Stimulated activated naive B cell treated with anti-CD40 and anti-IgM and Interleukin-4, amounts not matched to agents 10 μg/mL and 1 μg/mL and 100 μg/mL, for 72 hours (primary cell): ENCODE data around the gene B4GALNT4.
"Not testable (repeated sequence)": the region's sequence is repeated elsewhere in the genome, so short reads cannot be mapped to it uniquely, and the experiment has no call there.

Source experiments
- ATAC-seq, 2 donors: fragments of 150-1000 bp; cut with Tn5 transposase; replicated peaks; 2 replicates each; pipeline ENCODE4 v1.10.0; 2021; ENCODE audit warnings: moderate library complexity in 1 of 2
- DNase-seq: peaks from one replicate; pipeline ENCODE4 v3.0.0; 2021
- H3K27ac Mint-ChIP-seq: one replicate; pipeline ENCODE4 v1.8.0; 2022; ENCODE audit warnings: mild to moderate bottlenecking, mixed read lengths
- H3K27me3 Mint-ChIP-seq, 2 donors: one replicate each; pipeline ENCODE4 v1.8.0; 2022; ENCODE audit warnings: mixed read lengths in 2 of 2
- H3K36me3 Mint-ChIP-seq, 2 donors: one replicate each; pipeline ENCODE4 v1.8.0; 2022; ENCODE audit warnings: mixed read lengths in 2 of 2, mild to moderate bottlenecking in 1 of 2
- H3K4me1 Mint-ChIP-seq, 2 donors: one replicate each; pipeline ENCODE4 v1.8.0; 2022; ENCODE audit warnings: mixed read lengths in 2 of 2, mild to moderate bottlenecking in 1 of 2
- H3K4me3 Mint-ChIP-seq, 2 donors: one replicate each; pipeline ENCODE4 v1.8.0; 2022; ENCODE audit warnings: mild to moderate bottlenecking in 2 of 2, mixed read lengths in 2 of 2, moderate library complexity in 1 of 2
- H3K9me3 Mint-ChIP-seq, 2 donors: one replicate each; pipeline ENCODE4 v1.8.0; 2022; ENCODE audit warnings: mixed read lengths in 2 of 2, mild to moderate bottlenecking in 1 of 2

The B4GALNT4 gene

DNA sequence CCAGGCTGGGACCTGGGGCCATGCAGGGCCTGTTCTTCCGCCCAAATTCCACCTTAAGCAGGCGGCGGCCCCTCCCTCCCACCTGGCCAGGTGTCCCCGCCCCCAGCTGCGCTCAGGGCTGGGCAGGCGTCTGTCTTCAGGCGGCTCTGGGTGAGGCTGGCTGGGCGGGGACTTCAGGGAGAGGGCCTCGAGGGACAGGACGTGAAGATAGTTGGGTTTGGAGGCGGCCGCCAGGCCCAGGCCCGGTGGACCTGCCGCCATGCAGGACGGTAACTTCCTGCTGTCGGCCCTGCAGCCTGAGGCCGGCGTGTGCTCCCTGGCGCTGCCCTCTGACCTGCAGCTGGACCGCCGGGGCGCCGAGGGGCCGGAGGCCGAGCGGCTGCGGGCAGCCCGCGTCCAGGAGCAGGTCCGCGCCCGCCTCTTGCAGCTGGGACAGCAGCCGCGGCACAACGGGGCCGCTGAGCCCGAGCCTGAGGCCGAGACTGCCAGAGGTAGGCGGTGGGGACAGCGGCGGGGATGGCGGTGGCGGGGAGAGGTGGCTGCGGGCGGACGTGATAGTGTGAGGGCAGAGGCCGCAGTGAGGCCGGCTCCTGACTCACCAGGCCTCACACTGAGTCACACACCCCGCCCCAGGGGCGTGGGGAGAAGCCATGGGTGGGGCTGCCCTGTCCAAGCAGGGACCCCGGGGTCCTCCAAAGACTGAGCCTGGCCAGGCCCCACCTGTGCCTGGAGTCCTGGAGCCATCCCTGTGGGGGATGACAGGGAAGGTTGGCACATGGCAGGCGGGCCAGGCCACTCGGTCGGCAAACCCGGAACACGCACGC, 24.9 kb downstream of the B4GALNT4 start, which contains the start of gene PKP3:
TSS of gene PKP3 (plus strand) at position 176 of the 824 bp plus-strand sequence. CDS start at position 260, 84 bp downstream.
- Mint-ChIP-seq H3K4me1 (peaks cover 0 to 11% of the 10 kb centered on the region in 2 donors), H3K27me3 (peaks cover 4 to 5% of the 10 kb centered on the region in 2 donors), H3K9me3 (no peaks in the 10 kb centered on the region), H3K4me3 (no peak within 1 kb of the TSS), H3K36me3 (no peaks in the 10 kb centered on the region), H3K27ac (no peak within 1 kb of the TSS)
- DNase-seq (no peak), ATAC-seq (no peak)

DNA sequence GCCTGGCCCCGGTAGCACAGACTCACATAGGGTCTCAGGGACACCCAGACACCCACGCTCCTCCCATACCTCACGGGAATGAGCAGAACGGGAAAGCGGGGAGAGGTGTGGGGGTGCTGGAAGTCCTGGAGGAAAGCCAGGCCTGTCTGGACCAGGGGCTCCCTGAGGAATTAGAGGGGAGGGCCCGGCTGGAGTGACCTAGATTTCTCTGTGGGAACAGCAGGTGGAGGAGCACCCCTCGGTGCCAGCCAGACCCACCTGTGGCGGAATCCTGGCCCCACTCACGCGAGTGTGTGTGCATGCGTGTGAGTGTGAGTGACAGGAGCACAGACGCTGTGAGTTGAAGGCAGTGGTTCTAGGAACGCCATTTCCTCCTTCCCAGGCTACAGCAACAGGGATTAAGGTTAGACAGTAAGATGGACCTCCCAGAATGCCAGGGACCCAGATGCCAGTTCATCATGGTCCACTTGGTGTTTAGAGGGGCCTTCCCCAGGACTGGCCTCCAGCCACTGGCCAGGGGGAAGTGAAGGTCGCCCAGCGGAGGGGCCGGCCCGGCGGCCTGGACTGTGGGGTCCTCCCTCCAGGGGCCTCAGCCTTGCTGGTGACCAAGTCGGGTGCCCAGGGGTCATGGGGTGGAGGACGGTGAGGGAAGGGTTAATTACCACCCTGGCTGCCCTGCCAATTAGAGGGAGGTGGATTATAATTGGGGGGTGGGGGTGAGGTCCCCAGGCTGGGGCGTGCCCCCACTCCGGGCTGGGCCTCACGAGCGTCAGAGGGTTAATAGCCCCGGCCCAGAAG, 25.8 kb downstream of the B4GALNT4 start:
- no peaks in the 10 kb centered on the region for H3K9me3 Mint-ChIP-seq
- ATAC-seq (no peak), DNase-seq (no peak)
- no peaks in the 10 kb centered on the region for H3K36me3 Mint-ChIP-seq
- H3K4me3 Mint-ChIP-seq: no peak overlapping the region
- peaks cover 5 to 14% of the 10 kb centered on the region in 2 donors for H3K4me1 Mint-ChIP-seq
- no peak overlapping the region for H3K27ac Mint-ChIP-seq
- peaks cover 10 to 11% of the 10 kb centered on the region in 2 donors for H3K27me3 Mint-ChIP-seq

DNA sequence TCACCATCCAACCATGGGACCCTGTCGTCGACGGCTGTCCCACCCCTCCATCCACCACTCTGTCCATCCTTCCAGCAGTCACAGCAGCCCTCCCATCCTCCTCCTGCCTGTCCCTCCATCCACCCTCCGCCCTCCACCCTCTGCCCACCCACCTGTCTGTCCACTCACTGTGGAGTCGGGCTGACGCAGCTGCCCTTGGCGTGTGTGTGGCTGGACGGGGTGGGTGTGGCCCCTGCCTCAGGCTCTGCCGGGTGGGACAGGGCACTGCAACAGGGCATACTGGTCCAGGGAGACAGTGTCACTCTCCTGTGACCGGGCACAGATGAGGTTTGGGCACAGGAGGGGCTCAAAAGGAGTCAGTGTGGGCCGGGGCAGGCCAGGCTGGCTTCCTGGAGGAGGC, 26.6 kb downstream of the B4GALNT4 start:
- Mint-ChIP-seq H3K36me3 (no peaks in the 10 kb centered on the region), H3K4me3 (no peak overlapping the region), H3K27me3 (peaks cover 10 to 11% of the 10 kb centered on the region in 2 donors), H3K27ac (no peak overlapping the region), H3K9me3 (no peaks in the 10 kb centered on the region), H3K4me1 (peaks cover 5 to 14% of the 10 kb centered on the region in 2 donors)
- no peak for ATAC-seq
- no peak for DNase-seq

DNA sequence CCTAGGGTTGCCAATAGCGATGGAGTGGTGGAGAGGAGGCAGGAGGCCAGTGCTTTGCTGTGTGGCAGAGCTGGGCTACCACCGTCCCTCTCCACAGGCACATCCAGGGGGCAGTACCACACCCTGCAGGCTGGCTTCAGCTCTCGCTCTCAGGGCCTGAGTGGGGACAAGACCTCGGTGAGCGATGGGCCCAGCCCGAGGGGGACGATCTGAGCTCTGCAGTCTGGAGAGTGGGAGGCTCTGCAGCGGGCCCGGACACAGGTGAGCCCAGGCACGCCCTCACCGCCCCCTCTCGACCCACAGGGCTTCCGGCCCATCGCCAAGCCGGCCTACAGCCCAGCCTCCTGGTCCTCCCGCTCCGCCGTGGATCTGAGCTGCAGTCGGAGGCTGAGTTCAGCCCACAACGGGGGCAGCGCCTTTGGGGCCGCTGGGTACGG, 27.2 kb downstream of the B4GALNT4 start:
- Mint-ChIP-seq H3K27ac (no peak overlapping the region), H3K4me3 (peak overlapping the region; percentile 67 to 72), H3K4me1 (peaks cover 5 to 14% of the 10 kb centered on the region in 2 donors), H3K36me3 (no peaks in the 10 kb centered on the region), H3K9me3 (no peaks in the 10 kb centered on the region), H3K27me3 (peaks cover 10 to 11% of the 10 kb centered on the region in 2 donors)
- ATAC-seq (peak; percentile 48 to 56), DNase-seq (no peak)

DNA sequence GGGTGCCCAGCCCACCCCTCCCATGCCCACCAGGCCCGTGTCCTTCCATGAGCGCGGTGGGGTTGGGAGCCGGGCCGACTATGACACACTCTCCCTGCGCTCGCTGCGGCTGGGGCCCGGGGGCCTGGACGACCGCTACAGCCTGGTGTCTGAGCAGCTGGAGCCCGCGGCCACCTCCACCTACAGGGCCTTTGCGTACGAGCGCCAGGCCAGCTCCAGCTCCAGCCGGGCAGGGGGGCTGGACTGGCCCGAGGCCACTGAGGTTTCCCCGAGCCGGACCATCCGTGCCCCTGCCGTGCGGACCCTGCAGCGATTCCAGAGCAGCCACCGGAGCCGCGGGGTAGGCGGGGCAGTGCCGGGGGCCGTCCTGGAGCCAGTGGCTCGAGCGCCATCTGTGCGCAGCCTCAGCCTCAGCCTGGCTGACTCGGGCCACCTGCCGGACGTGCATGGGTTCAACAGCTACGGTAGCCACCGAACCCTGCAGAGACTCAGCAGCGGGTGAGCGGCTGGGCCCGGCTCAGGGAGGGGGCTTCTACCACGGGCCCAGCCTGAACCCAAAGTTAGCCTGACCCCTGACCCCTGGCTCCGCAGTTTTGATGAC, 27.7 kb downstream of the B4GALNT4 start:
- peak overlapping the region; percentile 67 to 72 for H3K4me3 Mint-ChIP-seq
- ATAC-seq (peak; percentile 89 to 95), DNase-seq (peak; percentile 64)
- peaks cover 10 to 11% of the 10 kb centered on the region in 2 donors for H3K27me3 Mint-ChIP-seq
- peaks cover 5 to 14% of the 10 kb centered on the region in 2 donors for H3K4me1 Mint-ChIP-seq
- H3K9me3 Mint-ChIP-seq: no peaks in the 10 kb centered on the region
- H3K27ac Mint-ChIP-seq: no peak overlapping the region
- H3K36me3 Mint-ChIP-seq: no peaks in the 10 kb centered on the region

DNA sequence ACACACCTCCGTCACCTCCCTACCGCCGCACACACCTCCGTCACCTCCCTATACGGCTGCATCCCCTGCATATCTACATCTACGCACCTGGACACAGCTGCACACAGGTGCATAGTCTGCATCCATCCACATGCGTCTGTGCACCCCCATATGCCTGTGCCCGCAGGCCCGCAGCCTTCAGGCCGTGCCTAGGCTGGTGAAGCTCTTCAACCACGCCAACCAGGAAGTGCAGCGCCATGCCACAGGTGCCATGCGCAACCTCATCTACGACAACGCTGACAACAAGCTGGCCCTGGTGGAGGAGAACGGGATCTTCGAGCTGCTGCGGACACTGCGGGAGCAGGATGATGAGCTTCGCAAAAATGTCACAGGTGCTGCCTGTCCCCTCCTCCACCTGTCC, 29.5 kb downstream of the B4GALNT4 start:
- ATAC-seq (no peak), DNase-seq (no peak)
- no peaks in the 10 kb centered on the region for H3K9me3 Mint-ChIP-seq
- H3K36me3 Mint-ChIP-seq: no peaks in the 10 kb centered on the region
- no peak overlapping the region for H3K4me3 Mint-ChIP-seq
- H3K4me1 Mint-ChIP-seq: peaks cover 5 to 14% of the 10 kb centered on the region in 2 donors
- peak overlapping the region; percentile 87 for H3K27ac Mint-ChIP-seq
- H3K27me3 Mint-ChIP-seq: peaks cover 11 to 14% of the 10 kb centered on the region in 2 donors

DNA sequence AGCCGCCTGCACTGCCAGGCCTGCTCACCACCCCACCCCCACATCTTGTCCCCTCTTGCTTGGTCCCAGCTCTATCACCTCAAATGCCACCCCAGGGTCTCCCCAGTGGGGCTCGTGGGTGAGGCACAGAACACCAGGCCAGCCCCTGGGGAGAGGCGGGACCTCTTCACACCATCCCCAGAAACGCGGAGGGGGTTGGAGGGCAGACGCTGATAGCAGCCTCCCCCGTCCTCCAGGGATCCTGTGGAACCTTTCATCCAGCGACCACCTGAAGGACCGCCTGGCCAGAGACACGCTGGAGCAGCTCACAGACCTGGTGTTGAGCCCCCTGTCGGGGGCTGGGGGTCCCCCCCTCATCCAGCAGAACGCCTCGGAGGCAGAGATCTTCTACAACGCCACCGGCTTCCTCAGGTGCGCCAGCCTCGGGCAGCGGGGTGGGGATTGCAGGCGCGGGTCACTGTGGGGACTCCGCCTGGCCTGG, 30.5 kb downstream of the B4GALNT4 start:
- Mint-ChIP-seq H3K9me3 (no peaks in the 10 kb centered on the region), H3K27ac (no peak overlapping the region)
- no peak for ATAC-seq

DNA sequence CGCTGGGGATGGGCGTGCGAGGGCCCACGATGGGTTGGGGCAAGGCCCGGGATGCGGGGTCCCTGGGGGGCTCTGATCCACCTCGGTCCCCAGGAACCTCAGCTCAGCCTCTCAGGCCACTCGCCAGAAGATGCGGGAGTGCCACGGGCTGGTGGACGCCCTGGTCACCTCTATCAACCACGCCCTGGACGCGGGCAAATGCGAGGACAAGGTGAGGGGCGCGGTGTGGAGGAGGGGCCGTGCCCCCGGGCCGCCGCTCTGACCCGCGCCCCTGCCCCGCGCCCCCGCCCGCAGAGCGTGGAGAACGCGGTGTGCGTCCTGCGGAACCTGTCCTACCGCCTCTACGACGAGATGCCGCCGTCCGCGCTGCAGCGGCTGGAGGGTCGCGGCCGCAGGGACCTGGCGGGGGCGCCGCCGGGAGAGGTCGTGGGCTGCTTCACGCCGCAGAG, 31.0 kb downstream of the B4GALNT4 start:
- H3K9me3 Mint-ChIP-seq: no peaks in the 10 kb centered on the region
- no peak for ATAC-seq
- peaks cover 0 to 1% of the 10 kb centered on the region in 2 donors for H3K36me3 Mint-ChIP-seq
- H3K27ac Mint-ChIP-seq: no peak overlapping the region
- no peak for DNase-seq
- H3K4me3 Mint-ChIP-seq: no peak overlapping the region
- peaks cover 17 to 22% of the 10 kb centered on the region in 2 donors for H3K27me3 Mint-ChIP-seq
- peaks cover 10 to 15% of the 10 kb centered on the region in 2 donors for H3K4me1 Mint-ChIP-seq

More for the DNA sequence above, 30.5 kb downstream of the B4GALNT4 start:
- Mint-ChIP-seq H3K4me3 (no peak overlapping the region), H3K4me1 (peaks cover 10 to 14% of the 10 kb centered on the region in 2 donors), H3K36me3 (no peaks in the 10 kb centered on the region), H3K27me3 (peaks cover 14 to 20% of the 10 kb centered on the region in 2 donors)
- DNase-seq: no peak

DNA sequence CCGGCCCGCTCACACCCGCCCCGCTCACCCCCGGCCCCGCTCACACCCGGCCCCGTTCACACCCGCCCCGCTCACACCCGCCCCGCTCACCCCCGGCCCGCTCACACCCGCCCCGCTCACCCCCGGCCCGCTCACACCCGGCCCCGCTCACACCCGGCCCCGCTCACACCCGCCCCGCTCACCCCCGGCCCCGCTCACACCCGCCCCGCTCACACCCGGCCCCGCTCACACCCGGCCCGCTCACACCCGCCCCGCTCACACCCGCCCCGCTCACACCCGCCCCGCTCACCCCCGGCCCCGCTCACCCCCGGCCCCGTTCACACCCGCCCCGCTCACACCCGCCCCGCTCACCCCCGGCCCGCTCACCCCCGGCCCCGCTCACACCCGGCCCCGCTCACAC, 31.9 kb downstream of the B4GALNT4 start:
- DNase-seq, H3K4me3 Mint-ChIP-seq, H3K27ac Mint-ChIP-seq, H3K36me3 Mint-ChIP-seq, ATAC-seq, H3K9me3 Mint-ChIP-seq: not testable (repeated sequence)
- Mint-ChIP-seq H3K4me1 (peaks cover 10 to 15% of the 10 kb centered on the region in 2 donors), H3K27me3 (peaks cover 20 to 24% of the 10 kb centered on the region in 2 donors)

DNA sequence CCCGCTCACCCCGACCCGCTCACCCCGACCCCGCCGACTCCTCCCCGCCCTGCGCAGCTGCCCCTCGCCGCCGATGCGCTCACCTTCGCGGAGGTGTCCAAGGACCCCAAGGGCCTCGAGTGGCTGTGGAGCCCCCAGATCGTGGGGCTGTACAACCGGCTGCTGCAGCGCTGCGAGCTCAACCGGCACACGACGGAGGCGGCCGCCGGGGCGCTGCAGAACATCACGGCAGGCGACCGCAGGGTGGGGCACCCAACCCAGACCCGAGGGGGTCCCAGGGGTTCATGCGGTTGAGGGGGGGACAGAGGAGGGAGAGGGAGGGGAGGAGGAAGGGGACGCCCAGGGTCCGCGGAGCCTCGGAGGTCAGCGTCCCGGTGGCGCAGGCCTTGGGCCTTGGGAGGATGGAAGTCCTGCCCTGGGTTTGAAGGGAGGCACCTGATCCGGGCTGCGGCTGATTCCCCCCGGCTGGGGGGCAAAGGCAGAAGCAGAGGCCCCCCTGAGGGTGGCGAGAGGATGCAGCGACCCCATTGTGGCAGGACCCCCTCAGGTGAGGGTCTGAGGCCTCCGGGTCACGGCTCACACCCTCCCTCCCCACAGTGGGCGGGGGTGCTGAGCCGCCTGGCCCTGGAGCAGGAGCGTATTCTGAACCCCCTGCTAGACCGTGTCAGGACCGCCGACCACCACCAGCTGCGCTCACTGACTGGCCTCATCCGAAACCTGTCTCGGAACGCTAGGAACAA, 33.9 kb downstream of the B4GALNT4 start:
- H3K4me1 Mint-ChIP-seq: peaks cover 10 to 16% of the 10 kb centered on the region in 2 donors
- H3K36me3 Mint-ChIP-seq: peaks cover 0 to 4% of the 10 kb centered on the region in 2 donors
- peaks cover 20 to 24% of the 10 kb centered on the region in 2 donors for H3K27me3 Mint-ChIP-seq
- no peak overlapping the region for H3K4me3 Mint-ChIP-seq
- no peak for ATAC-seq
- no peaks in the 10 kb centered on the region for H3K9me3 Mint-ChIP-seq
- H3K27ac Mint-ChIP-seq: no peak overlapping the region
- DNase-seq: no peak

DNA sequence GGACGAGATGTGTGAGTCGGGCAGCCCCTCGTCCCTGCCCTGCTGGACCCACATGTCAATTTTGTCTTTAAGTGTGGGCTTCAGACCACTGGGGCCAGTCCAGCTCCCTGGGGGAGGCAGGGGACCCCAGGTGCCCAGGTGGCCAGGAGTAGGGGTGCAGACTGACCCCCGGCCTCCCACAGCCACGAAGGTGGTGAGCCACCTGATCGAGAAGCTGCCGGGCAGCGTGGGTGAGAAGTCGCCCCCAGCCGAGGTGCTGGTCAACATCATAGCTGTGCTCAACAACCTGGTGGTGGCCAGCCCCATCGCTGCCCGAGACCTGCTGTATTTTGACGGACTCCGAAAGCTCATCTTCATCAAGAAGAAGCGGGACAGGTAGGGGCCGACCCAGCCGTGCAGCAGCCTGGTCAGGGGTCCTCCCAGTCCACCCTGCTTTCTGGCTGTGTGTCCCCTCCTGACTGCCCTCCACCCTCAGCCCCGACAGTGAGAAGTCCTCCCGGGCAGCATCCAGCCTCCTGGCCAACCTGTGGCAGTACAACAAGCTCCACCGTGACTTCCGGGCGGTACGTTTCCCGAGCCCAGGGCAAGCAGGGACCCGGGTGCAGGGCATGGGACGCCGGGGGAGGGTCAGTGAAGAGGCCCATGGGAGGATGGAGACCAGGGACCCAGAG, 34.6 kb downstream of the B4GALNT4 start:
- H3K27me3 Mint-ChIP-seq: peaks cover 20% of the 10 kb centered on the region in 2 donors

DNA sequence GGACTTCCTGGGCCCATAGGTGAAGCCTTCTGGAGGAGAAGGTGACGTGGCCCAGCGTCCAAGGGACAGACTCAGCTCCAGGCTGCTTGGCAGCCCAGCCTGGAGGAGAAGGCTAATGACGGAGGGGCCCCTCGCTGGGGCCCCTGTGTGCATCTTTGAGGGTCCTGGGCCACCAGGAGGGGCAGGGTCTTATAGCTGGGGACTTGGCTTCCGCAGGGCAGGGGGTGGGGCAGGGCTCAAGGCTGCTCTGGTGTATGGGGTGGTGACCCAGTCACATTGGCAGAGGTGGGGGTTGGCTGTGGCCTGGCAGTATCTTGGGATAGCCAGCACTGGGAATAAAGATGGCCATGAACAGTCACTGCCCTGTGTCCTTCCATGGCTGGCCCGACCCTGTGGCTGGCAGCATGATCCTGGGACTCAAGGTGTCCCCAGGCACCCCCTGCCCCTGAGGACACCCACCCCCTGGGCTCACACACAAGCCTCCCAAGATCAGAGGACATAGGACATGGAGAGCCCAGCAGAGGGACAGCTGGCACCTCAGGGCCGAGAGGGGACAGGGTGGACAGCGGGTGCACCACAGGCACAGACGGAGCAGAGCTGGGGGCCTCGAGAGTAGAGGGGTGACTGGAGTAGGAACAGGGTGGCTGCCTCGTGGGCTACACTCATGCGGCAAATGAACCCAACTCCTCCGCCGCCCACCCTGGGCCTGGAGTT, 35.4 kb downstream of the B4GALNT4 start:
- Mint-ChIP-seq H3K27me3 (peaks cover 16 to 17% of the 10 kb centered on the region in 2 donors), H3K9me3 (no peaks in the 10 kb centered on the region), H3K36me3 (peaks cover 0 to 4% of the 10 kb centered on the region in 2 donors), H3K27ac (no peak overlapping the region), H3K4me3 (no peak overlapping the region), H3K4me1 (peaks cover 4 to 13% of the 10 kb centered on the region in 2 donors)
- no peak for DNase-seq
- no peak for ATAC-seq

More for the DNA sequence above, 34.6 kb downstream of the B4GALNT4 start:
- Mint-ChIP-seq H3K4me1 (peaks cover 7 to 16% of the 10 kb centered on the region in 2 donors), H3K27ac (no peak overlapping the region), H3K4me3 (no peak overlapping the region), H3K36me3 (peaks cover 0 to 4% of the 10 kb centered on the region in 2 donors), H3K9me3 (no peaks in the 10 kb centered on the region)
- no peak for ATAC-seq
- DNase-seq: no peak
